D721Med (cell line): ENCODE results near the gene UBR4.

Experiments
- DNase-seq: peaks from one replicate; pipeline ENCODE4 v3.0.0; 2011; ENCODE audit warnings: low spot score; ENCODE audit not compliant: insufficient read length
- FAIRE-seq: peaks from 2 replicates; lab custom pipeline; 2011; peaks lifted over from hg19 to GRCh38; lab: Jason Lieb, UNC
- TF ChIP-seq, protein P1 (sequence below): IDR thresholded peaks from 2 replicates; pipeline ENCODE4 v1.5.1; 2012; ENCODE audit warnings: mild to moderate bottlenecking, control low read depth; ENCODE audit not compliant: insufficient read depth; ENCODE audit errors: missing control alignments

UBR4 gene

GRCh38 chr1:19199329-19199968, 10.6 kb downstream of the UBR4 start:
- DNase-seq (no peak), FAIRE-seq (no peak)
- TF ChIP-seq, protein P1, sequence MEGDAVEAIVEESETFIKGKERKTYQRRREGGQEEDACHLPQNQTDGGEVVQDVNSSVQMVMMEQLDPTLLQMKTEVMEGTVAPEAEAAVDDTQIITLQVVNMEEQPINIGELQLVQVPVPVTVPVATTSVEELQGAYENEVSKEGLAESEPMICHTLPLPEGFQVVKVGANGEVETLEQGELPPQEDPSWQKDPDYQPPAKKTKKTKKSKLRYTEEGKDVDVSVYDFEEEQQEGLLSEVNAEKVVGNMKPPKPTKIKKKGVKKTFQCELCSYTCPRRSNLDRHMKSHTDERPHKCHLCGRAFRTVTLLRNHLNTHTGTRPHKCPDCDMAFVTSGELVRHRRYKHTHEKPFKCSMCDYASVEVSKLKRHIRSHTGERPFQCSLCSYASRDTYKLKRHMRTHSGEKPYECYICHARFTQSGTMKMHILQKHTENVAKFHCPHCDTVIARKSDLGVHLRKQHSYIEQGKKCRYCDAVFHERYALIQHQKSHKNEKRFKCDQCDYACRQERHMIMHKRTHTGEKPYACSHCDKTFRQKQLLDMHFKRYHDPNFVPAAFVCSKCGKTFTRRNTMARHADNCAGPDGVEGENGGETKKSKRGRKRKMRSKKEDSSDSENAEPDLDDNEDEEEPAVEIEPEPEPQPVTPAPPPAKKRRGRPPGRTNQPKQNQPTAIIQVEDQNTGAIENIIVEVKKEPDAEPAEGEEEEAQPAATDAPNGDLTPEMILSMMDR = no peak

- TF ChIP-seq, protein P1 = no peak
- DNase-seq (no peak), FAIRE-seq (no peak)
Observed at GRCh38 chr1:19198820-19199219, 11.2 kb downstream of the UBR4 start.

DNA sequence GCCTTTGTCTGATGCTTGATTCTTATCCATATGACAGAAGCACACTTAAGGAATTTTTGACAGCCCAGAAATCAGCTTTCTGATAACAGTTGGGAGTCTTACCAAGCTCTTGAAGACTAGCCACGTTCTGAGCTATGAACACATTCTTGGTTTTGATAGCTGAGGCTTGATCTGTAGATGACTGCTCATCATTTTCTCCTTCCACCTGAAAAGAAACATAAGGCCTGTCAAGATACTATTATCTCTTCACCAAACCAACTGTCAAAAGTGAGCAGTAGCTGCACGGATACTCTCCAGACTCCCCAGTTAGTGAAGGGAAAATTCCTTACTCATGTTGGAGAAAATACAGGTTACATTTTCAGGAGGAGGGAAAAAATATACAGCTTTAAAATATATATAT, 12.2 kb downstream of the UBR4 start:
- TF ChIP-seq, protein P1 = no peak
- DNase-seq (no peak), FAIRE-seq (no peak)

DNA sequence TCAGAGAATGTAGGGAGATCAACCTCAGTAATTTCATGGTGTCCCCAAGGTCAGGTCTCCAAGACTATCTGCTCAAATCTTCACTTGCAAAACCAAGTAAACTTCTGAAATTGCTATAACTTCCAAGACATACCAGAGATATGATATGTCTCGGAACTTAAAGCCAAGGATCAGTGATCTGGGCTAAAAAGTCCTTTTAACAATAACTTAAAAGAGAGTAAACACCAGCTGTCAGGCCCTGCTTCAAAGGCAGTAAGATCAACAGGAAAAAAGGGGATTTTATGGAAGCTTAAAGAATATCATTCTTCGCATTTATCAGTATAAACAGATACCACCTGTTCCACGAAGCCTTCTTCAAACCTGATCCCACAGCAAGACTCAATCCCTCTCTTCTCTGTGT, 13.7 kb downstream of the UBR4 start:
- no peak for DNase-seq
- no peak for FAIRE-seq
- TF ChIP-seq, protein P1 = no peak

- DNase-seq (no peak), FAIRE-seq (no peak)
- TF ChIP-seq, protein P1 = no peak
Observed at GRCh38 chr1:19193004-19193403, 17.1 kb downstream of the UBR4 start.

DNA sequence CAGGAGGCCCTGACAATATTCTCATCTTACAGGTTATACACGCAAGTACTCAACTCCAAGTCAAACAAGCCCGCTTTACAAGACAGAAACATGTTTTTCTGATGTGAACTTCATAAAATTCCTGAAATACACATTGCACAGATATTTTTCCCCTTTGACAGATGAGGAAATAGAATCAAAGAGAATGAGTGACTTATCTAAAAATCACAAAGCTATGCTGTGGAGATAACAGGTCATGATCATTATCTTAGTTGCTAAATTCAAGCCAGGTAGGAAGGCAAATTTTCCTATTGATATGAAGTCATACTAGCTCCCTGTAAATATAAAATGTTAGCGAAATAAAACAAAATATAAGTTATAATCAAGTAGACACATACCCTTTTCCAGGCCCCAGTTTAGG, 18.3 kb downstream of the UBR4 start:
- FAIRE-seq = no peak
- DNase-seq = no peak
- TF ChIP-seq, protein P1 = no peak

DNA sequence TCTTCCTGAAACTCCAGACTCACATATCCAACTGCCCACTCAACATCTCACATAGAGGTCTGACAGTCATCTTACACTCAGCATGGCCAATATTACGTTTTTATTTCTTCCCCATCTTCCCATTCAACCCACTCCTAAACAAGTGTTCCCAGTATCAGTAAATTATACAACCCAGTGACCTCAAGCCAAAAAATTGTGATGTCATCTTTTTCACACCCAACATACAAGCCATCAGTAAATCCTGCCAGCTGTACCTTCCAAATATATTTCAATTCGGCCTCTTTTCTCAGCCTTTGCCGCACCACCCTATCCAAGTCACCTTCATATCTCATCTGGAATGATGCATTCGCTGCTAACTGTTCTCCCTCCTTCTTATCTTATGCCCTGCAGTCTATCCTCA, 19.6 kb downstream of the UBR4 start:
- FAIRE-seq = no peak
- TF ChIP-seq, protein P1 = no peak
- DNase-seq = no peak
